ENCODE data around the gene CRY1. TPM values are rescaled to one million over a fixed set of nuclear protein-coding genes. Genes with fewer than 3 reads are reported as not detected.

Gene CRY1
- polyA plus RNA-seq, 1 donor from 2014 or later: 33.4 TPM

GRCh38 chr12:107025671-107026070, 67.7 kb downstream of the CRY1 start:
- Histone ChIP-seq H2AFZ (ENCODE audit: low read depth, low read length) (no peak overlapping the region), H3K4me2 (ENCODE audit: low read length) (no peak overlapping the region), H3K36me3 (ENCODE audit: insufficient read depth, low read length) (no peaks in the 10 kb centered on the region), H3K27me3 (ENCODE audit: insufficient read depth, low read depth, low read length) (no peaks in the 10 kb centered on the region), H3K79me2 (replicated peaks; ENCODE audit: insufficient read depth, low read length) (peaks cover 4% of the 10 kb centered on the region), H3K27ac (ENCODE audit: low read length) (no peak overlapping the region), H3K9me3 (ENCODE audit: low read length) (no peaks in the 10 kb centered on the region), H3K9ac (ENCODE audit: low read length) (no peak overlapping the region), H3K4me3 (ENCODE audit: low read length) (no peak overlapping the region), H4K20me1 (ENCODE audit: insufficient read depth) (no peaks in the 10 kb centered on the region), H3F3A (ENCODE audit: insufficient read depth, low read length, poor library complexity, severe bottlenecking) (no peaks in the 10 kb centered on the region), H3K9me2 (ENCODE audit: insufficient read depth, low read length) (no peaks in the 10 kb centered on the region)
- no peak for TF ChIP-seq TAF1 (IDR thresholded peaks at IDR 0.05; ENCODE audit: low read depth)
- TF ChIP-seq POLR2AphosphoS5 (IDR thresholded peaks at IDR 0.05): no peak
- TF ChIP-seq, protein P1, sequence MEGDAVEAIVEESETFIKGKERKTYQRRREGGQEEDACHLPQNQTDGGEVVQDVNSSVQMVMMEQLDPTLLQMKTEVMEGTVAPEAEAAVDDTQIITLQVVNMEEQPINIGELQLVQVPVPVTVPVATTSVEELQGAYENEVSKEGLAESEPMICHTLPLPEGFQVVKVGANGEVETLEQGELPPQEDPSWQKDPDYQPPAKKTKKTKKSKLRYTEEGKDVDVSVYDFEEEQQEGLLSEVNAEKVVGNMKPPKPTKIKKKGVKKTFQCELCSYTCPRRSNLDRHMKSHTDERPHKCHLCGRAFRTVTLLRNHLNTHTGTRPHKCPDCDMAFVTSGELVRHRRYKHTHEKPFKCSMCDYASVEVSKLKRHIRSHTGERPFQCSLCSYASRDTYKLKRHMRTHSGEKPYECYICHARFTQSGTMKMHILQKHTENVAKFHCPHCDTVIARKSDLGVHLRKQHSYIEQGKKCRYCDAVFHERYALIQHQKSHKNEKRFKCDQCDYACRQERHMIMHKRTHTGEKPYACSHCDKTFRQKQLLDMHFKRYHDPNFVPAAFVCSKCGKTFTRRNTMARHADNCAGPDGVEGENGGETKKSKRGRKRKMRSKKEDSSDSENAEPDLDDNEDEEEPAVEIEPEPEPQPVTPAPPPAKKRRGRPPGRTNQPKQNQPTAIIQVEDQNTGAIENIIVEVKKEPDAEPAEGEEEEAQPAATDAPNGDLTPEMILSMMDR (IDR thresholded peaks at IDR 0.05; ENCODE audit: poor library complexity, severe bottlenecking): no peak
- TF ChIP-seq MXI1 (conservative IDR thresholded peaks at IDR 0.05; ENCODE audit: poor library complexity, severe bottlenecking): no peak
- no peak for TF ChIP-seq EP300 (conservative IDR thresholded peaks at IDR 0.05; ENCODE audit: poor library complexity, severe bottlenecking)
- no peak for TF ChIP-seq SMC3 (conservative IDR thresholded peaks at IDR 0.05; ENCODE audit: poor library complexity)
- no peak for TF ChIP-seq RAD21 (conservative IDR thresholded peaks at IDR 0.05)
- TF ChIP-seq, protein P2, sequence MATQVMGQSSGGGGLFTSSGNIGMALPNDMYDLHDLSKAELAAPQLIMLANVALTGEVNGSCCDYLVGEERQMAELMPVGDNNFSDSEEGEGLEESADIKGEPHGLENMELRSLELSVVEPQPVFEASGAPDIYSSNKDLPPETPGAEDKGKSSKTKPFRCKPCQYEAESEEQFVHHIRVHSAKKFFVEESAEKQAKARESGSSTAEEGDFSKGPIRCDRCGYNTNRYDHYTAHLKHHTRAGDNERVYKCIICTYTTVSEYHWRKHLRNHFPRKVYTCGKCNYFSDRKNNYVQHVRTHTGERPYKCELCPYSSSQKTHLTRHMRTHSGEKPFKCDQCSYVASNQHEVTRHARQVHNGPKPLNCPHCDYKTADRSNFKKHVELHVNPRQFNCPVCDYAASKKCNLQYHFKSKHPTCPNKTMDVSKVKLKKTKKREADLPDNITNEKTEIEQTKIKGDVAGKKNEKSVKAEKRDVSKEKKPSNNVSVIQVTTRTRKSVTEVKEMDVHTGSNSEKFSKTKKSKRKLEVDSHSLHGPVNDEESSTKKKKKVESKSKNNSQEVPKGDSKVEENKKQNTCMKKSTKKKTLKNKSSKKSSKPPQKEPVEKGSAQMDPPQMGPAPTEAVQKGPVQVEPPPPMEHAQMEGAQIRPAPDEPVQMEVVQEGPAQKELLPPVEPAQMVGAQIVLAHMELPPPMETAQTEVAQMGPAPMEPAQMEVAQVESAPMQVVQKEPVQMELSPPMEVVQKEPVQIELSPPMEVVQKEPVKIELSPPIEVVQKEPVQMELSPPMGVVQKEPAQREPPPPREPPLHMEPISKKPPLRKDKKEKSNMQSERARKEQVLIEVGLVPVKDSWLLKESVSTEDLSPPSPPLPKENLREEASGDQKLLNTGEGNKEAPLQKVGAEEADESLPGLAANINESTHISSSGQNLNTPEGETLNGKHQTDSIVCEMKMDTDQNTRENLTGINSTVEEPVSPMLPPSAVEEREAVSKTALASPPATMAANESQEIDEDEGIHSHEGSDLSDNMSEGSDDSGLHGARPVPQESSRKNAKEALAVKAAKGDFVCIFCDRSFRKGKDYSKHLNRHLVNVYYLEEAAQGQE (IDR thresholded peaks at IDR 0.05; ENCODE audit: borderline replicate concordance): no peak
- no peak for TF ChIP-seq EZH2 (IDR thresholded peaks at IDR 0.05; ENCODE audit: borderline replicate concordance, insufficient read depth, low read length, poor library complexity, severe bottlenecking)

DNA sequence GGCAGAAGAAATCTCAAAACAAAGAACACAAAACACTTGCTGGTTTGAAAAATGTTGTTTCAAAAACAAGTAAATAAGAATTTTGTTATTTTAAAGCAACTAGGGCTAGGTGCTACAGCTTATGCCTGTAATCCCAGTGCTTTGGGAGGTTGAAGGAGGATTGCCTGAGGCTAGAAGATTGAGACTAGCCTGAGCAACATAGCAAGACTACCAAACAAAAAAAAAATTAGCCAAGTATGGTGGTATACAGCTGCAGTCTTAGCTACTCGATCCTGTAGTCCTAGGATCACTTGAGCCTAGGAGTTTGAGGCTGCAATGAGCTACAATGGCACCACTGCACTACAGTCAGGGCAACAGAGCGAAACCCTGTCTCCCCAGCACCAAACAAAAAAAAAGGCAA, 73.8 kb downstream of the CRY1 start:
- Histone ChIP-seq H3K9ac (ENCODE audit: low read length) (no peak overlapping the region), H3K27ac (ENCODE audit: low read length) (no peak overlapping the region), H3K79me2 (replicated peaks; ENCODE audit: insufficient read depth, low read length) (no peaks in the 10 kb centered on the region), H3K4me2 (ENCODE audit: low read length) (no peak overlapping the region), H4K20me1 (ENCODE audit: insufficient read depth) (no peaks in the 10 kb centered on the region), H3K9me2 (ENCODE audit: insufficient read depth, low read length) (no peaks in the 10 kb centered on the region), H2AFZ (ENCODE audit: low read depth, low read length) (no peak overlapping the region), H3K36me3 (ENCODE audit: insufficient read depth, low read length) (no peaks in the 10 kb centered on the region), H3K9me3 (ENCODE audit: low read length) (no peaks in the 10 kb centered on the region), H3K4me3 (ENCODE audit: low read length) (no peak overlapping the region), H3K27me3 (ENCODE audit: insufficient read depth, low read depth, low read length) (no peaks in the 10 kb centered on the region), H3F3A (ENCODE audit: insufficient read depth, low read length, poor library complexity, severe bottlenecking) (no peaks in the 10 kb centered on the region)
- TF ChIP-seq SMC3 (conservative IDR thresholded peaks at IDR 0.05; ENCODE audit: poor library complexity) (no peak), EZH2 (IDR thresholded peaks at IDR 0.05; ENCODE audit: borderline replicate concordance, insufficient read depth, low read length, poor library complexity, severe bottlenecking) (no peak), POLR2AphosphoS5 (IDR thresholded peaks at IDR 0.05) (no peak), RAD21 (conservative IDR thresholded peaks at IDR 0.05) (no peak), EP300 (conservative IDR thresholded peaks at IDR 0.05; ENCODE audit: poor library complexity, severe bottlenecking) (no peak), MXI1 (conservative IDR thresholded peaks at IDR 0.05; ENCODE audit: poor library complexity, severe bottlenecking) (no peak), TAF1 (IDR thresholded peaks at IDR 0.05; ENCODE audit: low read depth) (no peak)
- TF ChIP-seq, protein P2 (IDR thresholded peaks at IDR 0.05; ENCODE audit: borderline replicate concordance): no peak
- TF ChIP-seq, protein P1 (IDR thresholded peaks at IDR 0.05; ENCODE audit: poor library complexity, severe bottlenecking): no peak

Data from neural cell (in vitro differentiated cells).